NCI-H1105 (cell line): ENCODE data around the gene ATP2C2.
A peak's percentile ranks its signal among the peaks of the same experiment; 100 is the strongest.
"Not testable (repeated sequence)": the region's sequence is repeated elsewhere in the genome, so short reads cannot be mapped to it uniquely, and the experiment has no call there.

Experiments
- DNase-seq: peaks from one replicate; lab custom pipeline; 2025; lab: John Stamatoyannopoulos, UW

Gene ATP2C2

GRCh38 chr16:84339766-84340165 is 28.6 kb upstream of the ATP2C2 start:
- DNase-seq, result no peak

- no peak for DNase-seq
Measured at GRCh38 chr16:84340325-84341040, 27.9 kb upstream of the ATP2C2 start.

- no peak for DNase-seq
Measured at GRCh38 chr16:84341528-84342295, 26.6 kb upstream of the ATP2C2 start.

- DNase-seq, result not testable (repeated sequence)
Measured at GRCh38 chr16:84343800-84344199, 24.5 kb upstream of the ATP2C2 start.

- no peak for DNase-seq
Measured at GRCh38 chr16:84344781-84345180, 23.6 kb upstream of the ATP2C2 start.

- DNase-seq, result no peak
Measured at GRCh38 chr16:84347161-84347560, 21.2 kb upstream of the ATP2C2 start.

GRCh38 chr16:84348386-84348888 is 19.9 kb upstream of the ATP2C2 start:
- no peak for DNase-seq

GRCh38 chr16:84349862-84350684 is 18.3 kb upstream of the ATP2C2 start:
- DNase-seq, result no peak

GRCh38 chr16:84350685-84351400 is 17.5 kb upstream of the ATP2C2 start:
- DNase-seq, result no peak

GRCh38 chr16:84351630-84352029 is 16.7 kb upstream of the ATP2C2 start:
- no peak for DNase-seq

- no peak for DNase-seq
Measured at GRCh38 chr16:84354306-84354705, 14.0 kb upstream of the ATP2C2 start.

GRCh38 chr16:84355149-84355548 is 13.2 kb upstream of the ATP2C2 start:
- no peak for DNase-seq

GRCh38 chr16:84356176-84356575 is 12.2 kb upstream of the ATP2C2 start:
- no peak for DNase-seq

- DNase-seq, result no peak
Measured at GRCh38 chr16:84356591-84357116, 11.7 kb upstream of the ATP2C2 start.

- no peak for DNase-seq
Measured at GRCh38 chr16:84357191-84357651, 11.1 kb upstream of the ATP2C2 start.

GRCh38 chr16:84358601-84359295 is 9.6 kb upstream of the ATP2C2 start:
- no peak for DNase-seq

GRCh38 chr16:84359326-84359725 is 9.0 kb upstream of the ATP2C2 start:
- no peak for DNase-seq

- DNase-seq, result no peak
Measured at GRCh38 chr16:84360170-84360569, 8.2 kb upstream of the ATP2C2 start.

- no peak for DNase-seq
Measured at GRCh38 chr16:84360748-84361147, 7.6 kb upstream of the ATP2C2 start.

- DNase-seq, result no peak
Measured at GRCh38 chr16:84361546-84361945, 6.8 kb upstream of the ATP2C2 start.

GRCh38 chr16:84362471-84362941 is 5.8 kb upstream of the ATP2C2 start:
- peak; percentile 12 for DNase-seq
